C4-2B (cell line): ENCODE measurements around the gene IFIT1.

ENCODE experiments used
- CTCF ChIP-seq: fragments of 450-650 bp; conservative IDR thresholded peaks from 2 replicates; pipeline ENCODE4 v1.5.1; 2017; ENCODE audit warnings: mild to moderate bottlenecking
- ZFX ChIP-seq: fragments of 450-650 bp; IDR thresholded peaks from 2 replicates; pipeline ENCODE4 v1.6.1; 2017

GRCh38 chr10:89388806-89389205 is 3.6 kb upstream of the IFIT1 start:
- TF ChIP-seq CTCF (no peak), ZFX (no peak)
